Endothelial cell of umbilical vein (primary cell): ENCODE measurements around the gene CPD. TPM values are rescaled to one million over a fixed set of nuclear protein-coding genes. Genes with fewer than 3 reads are reported as not detected.

Source experiments
- BruUV-seq: library from RNA; stranded (reverse); fragments of 400-500 nt; replicated peaks from 2 replicates; lab custom pipeline; 2021; lab: Mats Ljungman, UMichigan
- CTCF ChIA-PET: fragments of 300-600, 350-600 bp; sonication (Branson Sonifier 250); formaldehyde crosslinking; loops from one replicate; lab custom pipeline; 2021; ENCODE audit warnings: antibody characterized with exemption, inconsistent platforms; lab: Charles Lee
- POLR2A ChIA-PET: fragments of 300-600, 350-600 bp; sonication (Branson Sonifier 250); formaldehyde crosslinking; loops from one replicate; lab custom pipeline; 2021; ENCODE audit warnings: antibody characterized with exemption, inconsistent platforms; lab: Charles Lee
- DNase-seq: peaks from one replicate; pipeline ENCODE4 v3.0.0-alpha.2; 2011; ENCODE audit warnings: low read depth, low spot score
- FAIRE-seq: peaks from 2 replicates; lab custom pipeline; 2011; peaks lifted over from hg19 to GRCh38; lab: Jason Lieb, UNC
- H2AFZ ChIP-seq: 2 replicates; pipeline ENCODE4 v1.6.0; 2012; ENCODE audit warnings: low read depth, low read length, control low read depth, inconsistent platforms
- H3K27ac ChIP-seq: 2 replicates; pipeline ENCODE4 v1.5.1; 2011; ENCODE audit warnings: low read depth, mild to moderate bottlenecking, control low read depth, low read length, moderate library complexity; ENCODE audit not compliant: insufficient read depth
- H3K27me3 ChIP-seq, 2 experiments: 2 replicates each; pipeline versions ENCODE4 v1.6.0 to v1.6.1; 2011; ENCODE audit warnings: low read length in 2 of 2, mixed read lengths in 1 of 2; ENCODE audit not compliant: control insufficient read depth in 2 of 2, insufficient read depth in 2 of 2
- H3K36me3 ChIP-seq, 2 experiments: 2 replicates in 1 of 2; 3 replicates in 1 of 2; pipeline ENCODE4 v1.5.1; 2011; ENCODE audit warnings: low read length in 2 of 2, mild to moderate bottlenecking in 1 of 2, moderate library complexity in 1 of 2; ENCODE audit not compliant: control insufficient read depth in 2 of 2, insufficient read depth in 2 of 2; ENCODE audit errors: extremely low read depth in 1 of 2
- H3K4me1 ChIP-seq: 3 replicates; pipeline ENCODE4 v1.5.1; 2011; ENCODE audit warnings: mild to moderate bottlenecking, low read length; ENCODE audit not compliant: control insufficient read depth, insufficient read depth; ENCODE audit errors: extremely low read depth
- H3K4me2 ChIP-seq: 2 replicates; pipeline ENCODE4 v1.6.1; 2011; ENCODE audit warnings: low read length, control low read depth, mixed read lengths; ENCODE audit not compliant: insufficient read depth
- H3K4me3 ChIP-seq, 3 experiments: fragments of 200-600 bp in 1 of 3; sonication (generic), shearing (Covaris generic) in 1 of 3; replicated peaks in 1 of 3; 2 replicates each; pipeline ENCODE4 v1.5.1; 2011 to 2016; ENCODE audit warnings: control low read depth in 3 of 3, low read length in 3 of 3, mild to moderate bottlenecking in 2 of 3, inconsistent platforms in 1 of 3, low read depth in 1 of 3, moderate library complexity in 1 of 3; ENCODE audit not compliant: insufficient read depth in 1 of 3
- H3K79me2 ChIP-seq: 2 replicates; pipeline ENCODE4 v1.6.0; 2012; ENCODE audit warnings: low read length, inconsistent platforms; ENCODE audit not compliant: control insufficient read depth, insufficient read depth
- H3K9ac ChIP-seq: replicated peaks from 2 replicates; pipeline ENCODE3; 2011; ENCODE audit warnings: low read length, control low read depth; ENCODE audit not compliant: insufficient read depth; ENCODE audit errors: extremely low read depth
- H3K9me1 ChIP-seq: replicated peaks from 3 replicates; pipeline ENCODE4 v1.6.0; 2011; ENCODE audit warnings: mild to moderate bottlenecking, low read length; ENCODE audit not compliant: control insufficient read depth, insufficient read depth; ENCODE audit errors: extremely low read depth
- H3K9me3 ChIP-seq: replicated peaks from 2 replicates; pipeline ENCODE4 v1.5.1; 2012; ENCODE audit warnings: low read length, inconsistent platforms; ENCODE audit not compliant: control insufficient read depth, insufficient read depth
- H4K20me1 ChIP-seq: replicated peaks from 2 replicates; pipeline ENCODE3; 2011; ENCODE audit warnings: mild to moderate bottlenecking, low read length; ENCODE audit not compliant: control insufficient read depth, insufficient read depth; ENCODE audit errors: extremely low read depth
- CTCF ChIP-seq, 2 donors: IDR thresholded peaks; 1 replicate in 1 of 2; 2 replicates in 1 of 2; pipeline ENCODE4 v1.5.1; 2011; ENCODE audit warnings: low read length in 2 of 2, mild to moderate bottlenecking in 2 of 2, moderate library complexity in 2 of 2, control low read depth in 1 of 2, inconsistent platforms in 1 of 2, low read depth in 1 of 2; ENCODE audit not compliant: insufficient read depth in 1 of 2; ENCODE audit errors: extremely low read depth in 1 of 2
- EZH2 ChIP-seq: IDR thresholded peaks from 2 replicates; pipeline ENCODE4 v1.6.1; 2012; ENCODE audit warnings: borderline replicate concordance, low read depth, mild to moderate bottlenecking, moderate library complexity, low read length, inconsistent platforms; ENCODE audit not compliant: severe bottlenecking
- FOS ChIP-seq: IDR thresholded peaks from 2 replicates; pipeline ENCODE4 v1.6.1; 2011; ENCODE audit warnings: mild to moderate bottlenecking, low read length, moderate library complexity, borderline replicate concordance; ENCODE audit not compliant: insufficient read depth
- GATA2 ChIP-seq: IDR thresholded peaks from 2 replicates; pipeline ENCODE4 v1.7.0; 2011; ENCODE audit warnings: low read depth, mild to moderate bottlenecking, moderate library complexity, mixed read lengths, low read length; ENCODE audit not compliant: insufficient read length, insufficient read depth
- JUN ChIP-seq: IDR thresholded peaks from 2 replicates; pipeline ENCODE4 v1.6.1; 2011; ENCODE audit warnings: borderline replicate concordance, low read depth; ENCODE audit not compliant: insufficient read length, insufficient read depth
- MAX ChIP-seq: IDR thresholded peaks from 2 replicates; pipeline ENCODE4 v1.6.1; 2011; ENCODE audit not compliant: insufficient read depth, insufficient read length
- MYC ChIP-seq: IDR thresholded peaks from one replicate; pipeline ENCODE4 v1.6.1; 2011; ENCODE audit warnings: mild to moderate bottlenecking, low read depth, low read length
- POLR2A ChIP-seq: IDR thresholded peaks from 2 replicates; pipeline ENCODE4 v1.6.1; 2012; ENCODE audit warnings: low read depth, mild to moderate bottlenecking, control low read depth, low read length
- POLR2AphosphoS5 ChIP-seq: IDR thresholded peaks from 2 replicates; pipeline ENCODE4 v1.6.1; 2012; ENCODE audit warnings: low read depth, mild to moderate bottlenecking, control low read depth, low read length, moderate library complexity; ENCODE audit not compliant: insufficient read depth
- dilution Hi-C: fragments of 300-500 bp; cut with MboI; formaldehyde crosslinking; loops from one replicate; pipeline ENCODE4 v1.15.0; 2019; ENCODE audit warnings: low sequenced_read_pairs; ENCODE audit not compliant: extremely low pct_ligation_motif_present
- intact Hi-C: fragments of 100-400 bp; cut with micrococcal nuclease; formaldehyde crosslinking; loops from one replicate; pipeline ENCODE4 v1.10.0; 2022
- polyA plus RNA-seq, 4 experiments: library from polyadenylated mRNA; depleted of rRNA in 3 of 4; stranded (reverse) in 3 of 4; unstranded in 1 of 4; fragments of >200 nt; gene quantifications; 2 replicates each; pipeline versions ENCODE4 v1.2.1 to v1.2.3, GENCODE V29; 2011 to 2012; ENCODE audit warnings: missing spikeins in 1 of 4
- total RNA-seq: library from RNA; stranded (reverse); gene quantifications from 2 replicates; pipeline ENCODE4 v1.2.3, GENCODE V29; 2021

Gene CPD
- total and polyA plus RNA-seq, 2 donors (not counting 3 experiments of a cell fraction or from before 2014, with no cell fraction given), result 18.3 to 63.6 TPM

GRCh38 chr17:30449480-30449879 is 70.8 kb downstream of the CPD start:
- H3K27ac ChIP-seq, result no peak overlapping the region
- H3K4me3 ChIP-seq, result no peak overlapping the region
- H3K79me2 ChIP-seq, result no peaks in the 10 kb centered on the region
- no peaks in the 10 kb centered on the region for H4K20me1 ChIP-seq
- H2AFZ ChIP-seq, result no peak overlapping the region
- H3K4me1 ChIP-seq, result no peaks in the 10 kb centered on the region
- no peaks in the 10 kb centered on the region for H3K9me1 ChIP-seq
- dilution Hi-C loops, result no loop called here
- BruUV-seq, result no TSS peak
- peaks cover 0 to 2% of the 10 kb centered on the region in 2 experiments for H3K36me3 ChIP-seq
- intact Hi-C loops, result no loop called here
- H3K27me3 ChIP-seq, result no peaks in the 10 kb centered on the region
- no peak overlapping the region for H3K9ac ChIP-seq
- TF ChIP-seq CTCF (IDR thresholded peaks at IDR 0.05; ENCODE audit: extremely low read depth in 1 of 2, insufficient read depth in 1 of 2, low read depth in 1 of 2, low read length in 2 of 2) (no peak), JUN (no peak), MAX (no peak), FOS (no peak), GATA2 (no peak), EZH2 (no peak), MYC (no peak), POLR2A (no peak), POLR2AphosphoS5 (no peak)
- DNase-seq (no peak), FAIRE-seq (no peak)
- no peak overlapping the region for H3K4me2 ChIP-seq
- no peaks in the 10 kb centered on the region for H3K9me3 ChIP-seq
- ChIA-PET POLR2A (no interaction called here), CTCF (interaction anchor here (1.0 to 1.7 kb wide), 2 partner anchors 16 to 109 kb away, joined by 3 read pairs; no protein-coding TSS in a partner anchor)
